Endothelial cell of umbilical vein (primary cell): ENCODE data around the gene GPR157. TPM values are rescaled to one million over a fixed set of nuclear protein-coding genes. Genes with fewer than 3 reads are reported as not detected.

Experiments used
- BruUV-seq: library from RNA; stranded (reverse); fragments of 400-500 nt; replicated peaks from 2 replicates; lab custom pipeline; 2021; lab: Mats Ljungman, UMichigan
- CTCF ChIA-PET: fragments of 300-600, 350-600 bp; sonication (Branson Sonifier 250); formaldehyde crosslinking; loops from one replicate; lab custom pipeline; 2021; ENCODE audit warnings: antibody characterized with exemption, inconsistent platforms; lab: Charles Lee
- POLR2A ChIA-PET: fragments of 300-600, 350-600 bp; sonication (Branson Sonifier 250); formaldehyde crosslinking; loops from one replicate; lab custom pipeline; 2021; ENCODE audit warnings: antibody characterized with exemption, inconsistent platforms; lab: Charles Lee
- DNase-seq: peaks from one replicate; pipeline ENCODE4 v3.0.0-alpha.2; 2011; ENCODE audit warnings: low read depth, low spot score
- FAIRE-seq: peaks from 2 replicates; lab custom pipeline; 2011; peaks lifted over from hg19 to GRCh38; lab: Jason Lieb, UNC
- H2AFZ ChIP-seq: 2 replicates; pipeline ENCODE4 v1.6.0; 2012; ENCODE audit warnings: low read depth, low read length, control low read depth, inconsistent platforms
- H3K27ac ChIP-seq: 2 replicates; pipeline ENCODE4 v1.5.1; 2011; ENCODE audit warnings: low read depth, mild to moderate bottlenecking, control low read depth, low read length, moderate library complexity; ENCODE audit not compliant: insufficient read depth
- H3K27me3 ChIP-seq, 2 experiments: 2 replicates each; pipeline versions ENCODE4 v1.6.0 to v1.6.1; 2011; ENCODE audit warnings: low read length in 2 of 2, mixed read lengths in 1 of 2; ENCODE audit not compliant: control insufficient read depth in 2 of 2, insufficient read depth in 2 of 2
- H3K36me3 ChIP-seq, 2 experiments: 2 replicates in 1 of 2; 3 replicates in 1 of 2; pipeline ENCODE4 v1.5.1; 2011; ENCODE audit warnings: low read length in 2 of 2, mild to moderate bottlenecking in 1 of 2, moderate library complexity in 1 of 2; ENCODE audit not compliant: control insufficient read depth in 2 of 2, insufficient read depth in 2 of 2; ENCODE audit errors: extremely low read depth in 1 of 2
- H3K4me1 ChIP-seq: 3 replicates; pipeline ENCODE4 v1.5.1; 2011; ENCODE audit warnings: mild to moderate bottlenecking, low read length; ENCODE audit not compliant: control insufficient read depth, insufficient read depth; ENCODE audit errors: extremely low read depth
- H3K4me2 ChIP-seq: 2 replicates; pipeline ENCODE4 v1.6.1; 2011; ENCODE audit warnings: low read length, control low read depth, mixed read lengths; ENCODE audit not compliant: insufficient read depth
- H3K4me3 ChIP-seq, 3 experiments: fragments of 200-600 bp in 1 of 3; sonication (generic), shearing (Covaris generic) in 1 of 3; replicated peaks in 1 of 3; 2 replicates each; pipeline ENCODE4 v1.5.1; 2011 to 2016; ENCODE audit warnings: control low read depth in 3 of 3, low read length in 3 of 3, mild to moderate bottlenecking in 2 of 3, inconsistent platforms in 1 of 3, low read depth in 1 of 3, moderate library complexity in 1 of 3; ENCODE audit not compliant: insufficient read depth in 1 of 3
- H3K79me2 ChIP-seq: 2 replicates; pipeline ENCODE4 v1.6.0; 2012; ENCODE audit warnings: low read length, inconsistent platforms; ENCODE audit not compliant: control insufficient read depth, insufficient read depth
- H3K9ac ChIP-seq: replicated peaks from 2 replicates; pipeline ENCODE3; 2011; ENCODE audit warnings: low read length, control low read depth; ENCODE audit not compliant: insufficient read depth; ENCODE audit errors: extremely low read depth
- H3K9me1 ChIP-seq: replicated peaks from 3 replicates; pipeline ENCODE4 v1.6.0; 2011; ENCODE audit warnings: mild to moderate bottlenecking, low read length; ENCODE audit not compliant: control insufficient read depth, insufficient read depth; ENCODE audit errors: extremely low read depth
- H3K9me3 ChIP-seq: replicated peaks from 2 replicates; pipeline ENCODE4 v1.5.1; 2012; ENCODE audit warnings: low read length, inconsistent platforms; ENCODE audit not compliant: control insufficient read depth, insufficient read depth
- H4K20me1 ChIP-seq: replicated peaks from 2 replicates; pipeline ENCODE3; 2011; ENCODE audit warnings: mild to moderate bottlenecking, low read length; ENCODE audit not compliant: control insufficient read depth, insufficient read depth; ENCODE audit errors: extremely low read depth
- CTCF ChIP-seq, 2 donors: IDR thresholded peaks; 1 replicate in 1 of 2; 2 replicates in 1 of 2; pipeline ENCODE4 v1.5.1; 2011; ENCODE audit warnings: low read length in 2 of 2, mild to moderate bottlenecking in 2 of 2, moderate library complexity in 2 of 2, control low read depth in 1 of 2, inconsistent platforms in 1 of 2, low read depth in 1 of 2; ENCODE audit not compliant: insufficient read depth in 1 of 2; ENCODE audit errors: extremely low read depth in 1 of 2
- JUN ChIP-seq: IDR thresholded peaks from 2 replicates; pipeline ENCODE4 v1.6.1; 2011; ENCODE audit warnings: borderline replicate concordance, low read depth; ENCODE audit not compliant: insufficient read length, insufficient read depth
- MYC ChIP-seq: IDR thresholded peaks from one replicate; pipeline ENCODE4 v1.6.1; 2011; ENCODE audit warnings: mild to moderate bottlenecking, low read depth, low read length
- POLR2AphosphoS5 ChIP-seq: IDR thresholded peaks from 2 replicates; pipeline ENCODE4 v1.6.1; 2012; ENCODE audit warnings: low read depth, mild to moderate bottlenecking, control low read depth, low read length, moderate library complexity; ENCODE audit not compliant: insufficient read depth
- dilution Hi-C: fragments of 300-500 bp; cut with MboI; formaldehyde crosslinking; loops from one replicate; pipeline ENCODE4 v1.15.0; 2019; ENCODE audit warnings: low sequenced_read_pairs; ENCODE audit not compliant: extremely low pct_ligation_motif_present
- intact Hi-C: fragments of 100-400 bp; cut with micrococcal nuclease; formaldehyde crosslinking; loops from one replicate; pipeline ENCODE4 v1.10.0; 2022
- polyA plus RNA-seq, 4 experiments: library from polyadenylated mRNA; depleted of rRNA in 3 of 4; stranded (reverse) in 3 of 4; unstranded in 1 of 4; fragments of >200 nt; gene quantifications; 2 replicates each; pipeline versions ENCODE4 v1.2.1 to v1.2.3, GENCODE V29; 2011 to 2012; ENCODE audit warnings: missing spikeins in 1 of 4
- total RNA-seq: library from RNA; stranded (reverse); gene quantifications from 2 replicates; pipeline ENCODE4 v1.2.3, GENCODE V29; 2021

GPR157 gene
- total and polyA plus RNA-seq, 2 donors (not counting 3 experiments of a cell fraction or from before 2014, with no cell fraction given), result 1.0 to 6.5 TPM

- Histone ChIP-seq H3K4me2 (no peak overlapping the region), H3K9me3 (no peaks in the 10 kb centered on the region), H3K36me3 (no peaks in the 10 kb centered on the region), H3K9me1 (no peaks in the 10 kb centered on the region), H2AFZ (no peak overlapping the region), H3K27me3 (no peaks in the 10 kb centered on the region), H4K20me1 (no peaks in the 10 kb centered on the region), H3K4me1 (no peaks in the 10 kb centered on the region), H3K4me3 (no peak overlapping the region), H3K9ac (no peak overlapping the region), H3K27ac (no peak overlapping the region), H3K79me2 (no peaks in the 10 kb centered on the region)
- intact Hi-C loops, result no loop called here
- dilution Hi-C loops, result no loop called here
- ChIA-PET CTCF (interaction anchor here (1.1 to 3.6 kb wide), 6 partner anchors 9 to 433 kb away, joined by 3 to 15 read pairs (median 4); no protein-coding TSS in a partner anchor), POLR2A (interaction anchor here (0.5 kb wide), 1 partner anchor 504 kb away, joined by 3 read pairs; no protein-coding TSS in a partner anchor)
- BruUV-seq, result no TSS peak
- DNase-seq (no peak), FAIRE-seq (no peak)
- no peak for TF ChIP-seq MYC
- TF ChIP-seq POLR2AphosphoS5, result no peak
- TF ChIP-seq CTCF (IDR thresholded peaks at IDR 0.05; ENCODE audit: extremely low read depth in 1 of 2, insufficient read depth in 1 of 2, low read depth in 1 of 2, low read length in 2 of 2), result no peak
- no peak for TF ChIP-seq JUN
Measured at GRCh38 chr1:9057851-9058250, 71.1 kb downstream of the GPR157 start.
